Ascending aorta (tissue), 2 donors: Measurements from ENCODE around the gene TAPBP. TPM values are rescaled to one million over a fixed set of nuclear protein-coding genes. Genes with fewer than 3 reads are reported as not detected.
A peak's percentile ranks its signal among the peaks of the same experiment; 100 is the strongest.
"Not testable (repeated sequence)": the region's sequence is repeated elsewhere in the genome, so short reads cannot be mapped to it uniquely, and the experiment has no call there.

Experiments
- DNase-seq, 2 donors: peaks; one replicate each; pipeline ENCODE4 v3.0.0-alpha.2; 2019; ENCODE audit warnings: low spot score in 2 of 2
- H3K27ac ChIP-seq, 2 donors: fragments of 200-600 bp; sonication (generic); one replicate each; pipeline ENCODE4 v1.5.1; 2016 to 2017; ENCODE audit warnings: mild to moderate bottlenecking in 1 of 2
- H3K27me3 ChIP-seq: fragments of 200-600 bp; sonication (generic); one replicate; pipeline ENCODE4 v1.5.1; 2017
- H3K36me3 ChIP-seq, 2 donors: fragments of 200-600 bp; sonication (generic); one replicate each; pipeline ENCODE4 v1.5.1; 2016
- H3K4me1 ChIP-seq, 2 donors: fragments of 200-600 bp; sonication (generic); one replicate each; pipeline ENCODE4 v1.5.1; 2016 to 2017; ENCODE audit warnings: mild to moderate bottlenecking in 1 of 2
- H3K4me3 ChIP-seq, 2 donors: fragments of 200-600 bp; sonication (generic); one replicate each; pipeline ENCODE4 v1.5.1; 2016 to 2017; ENCODE audit warnings: mild to moderate bottlenecking in 1 of 2
- H3K9me3 ChIP-seq, 2 donors: fragments of 200-600 bp; sonication (generic); one replicate each; pipeline ENCODE4 v1.5.1; 2016
- intact Hi-C: fragments of 100-400 bp; cut with DNase I; formaldehyde crosslinking; loops from one replicate; pipeline ENCODE4 v1.15.1; 2023
- total RNA-seq: library from RNA; depleted of rRNA; stranded (reverse); fragments of >200 nt; gene quantifications from one replicate; pipeline ENCODE4 v1.1.0, GENCODE V29; 2016
- TF ChIP-seq, protein P1 (sequence below), 3 experiments: fragments of 200-600 bp in 2 of 3; fragments of 450-650 bp in 1 of 3; sonication (generic) in 2 of 3; IDR thresholded peaks; one replicate each; pipeline ENCODE4 v1.5.1; 2016 to 2019; ENCODE audit warnings: antibody characterized with exemption in 3 of 3, mild to moderate bottlenecking in 1 of 3, moderate library complexity in 1 of 3

The TAPBP gene
- total RNA-seq, 1 donor from 2014 or later = 185 TPM

DNA sequence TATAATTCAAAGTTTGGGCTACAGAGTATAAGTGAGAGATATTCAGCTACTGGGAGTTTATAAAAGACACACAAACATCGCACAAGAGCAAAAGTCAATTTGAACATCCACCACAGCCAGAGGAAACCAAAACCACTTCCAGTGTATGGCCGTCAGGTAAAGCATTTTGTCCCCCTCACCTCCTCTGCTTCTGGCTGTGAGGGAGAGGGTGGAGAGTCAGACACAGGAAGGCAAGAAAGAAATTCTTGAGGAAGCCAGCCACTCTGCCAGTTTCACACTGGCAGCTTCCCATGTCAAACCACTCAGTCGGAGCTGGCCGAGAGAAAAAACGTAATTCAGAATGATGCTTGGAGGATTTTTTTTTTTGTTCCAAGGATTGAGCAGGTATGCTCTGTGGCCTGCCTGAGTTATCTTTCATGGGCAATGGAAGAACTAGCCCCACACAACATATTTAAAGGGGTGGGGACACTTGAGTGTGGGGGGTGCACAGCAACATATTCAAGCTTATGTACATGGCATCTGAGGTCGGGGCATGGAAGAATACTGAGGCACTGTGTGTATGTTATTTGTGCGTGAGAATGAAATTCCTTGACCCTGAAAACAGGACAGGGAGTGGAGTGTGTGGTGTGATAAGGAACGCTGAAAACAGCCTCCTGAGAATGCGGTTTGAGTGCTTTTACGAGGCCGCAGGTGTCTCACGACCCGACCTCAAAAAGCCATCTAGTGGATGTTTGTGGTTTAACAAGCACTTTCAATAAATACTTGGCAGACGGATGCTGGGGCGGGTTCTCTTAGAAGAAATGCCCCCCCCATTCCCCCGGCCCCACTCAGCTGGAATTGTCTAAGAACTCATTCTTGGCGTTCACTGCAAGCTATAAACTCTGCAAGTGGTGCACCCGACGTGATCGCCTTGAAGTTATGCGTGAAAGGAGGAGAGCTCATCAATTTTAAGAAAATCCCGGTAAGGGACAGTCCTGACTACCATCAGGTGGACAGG, 31.1 kb upstream of the TAPBP start:
- Histone ChIP-seq H3K36me3 (no peaks in the 10 kb centered on the region), H3K4me3 (peak overlapping the region in 1 of 2 donors; percentile 21), H3K9me3 (no peaks in the 10 kb centered on the region), H3K27ac (peak overlapping the region in 1 of 2 donors; percentile 22), H3K27me3 (no peaks in the 10 kb centered on the region), H3K4me1 (peaks cover 0 to 7% of the 10 kb centered on the region in 2 donors)
- DNase-seq = peak in 1 of 2 donors; percentile 80
- TF ChIP-seq, protein P1, sequence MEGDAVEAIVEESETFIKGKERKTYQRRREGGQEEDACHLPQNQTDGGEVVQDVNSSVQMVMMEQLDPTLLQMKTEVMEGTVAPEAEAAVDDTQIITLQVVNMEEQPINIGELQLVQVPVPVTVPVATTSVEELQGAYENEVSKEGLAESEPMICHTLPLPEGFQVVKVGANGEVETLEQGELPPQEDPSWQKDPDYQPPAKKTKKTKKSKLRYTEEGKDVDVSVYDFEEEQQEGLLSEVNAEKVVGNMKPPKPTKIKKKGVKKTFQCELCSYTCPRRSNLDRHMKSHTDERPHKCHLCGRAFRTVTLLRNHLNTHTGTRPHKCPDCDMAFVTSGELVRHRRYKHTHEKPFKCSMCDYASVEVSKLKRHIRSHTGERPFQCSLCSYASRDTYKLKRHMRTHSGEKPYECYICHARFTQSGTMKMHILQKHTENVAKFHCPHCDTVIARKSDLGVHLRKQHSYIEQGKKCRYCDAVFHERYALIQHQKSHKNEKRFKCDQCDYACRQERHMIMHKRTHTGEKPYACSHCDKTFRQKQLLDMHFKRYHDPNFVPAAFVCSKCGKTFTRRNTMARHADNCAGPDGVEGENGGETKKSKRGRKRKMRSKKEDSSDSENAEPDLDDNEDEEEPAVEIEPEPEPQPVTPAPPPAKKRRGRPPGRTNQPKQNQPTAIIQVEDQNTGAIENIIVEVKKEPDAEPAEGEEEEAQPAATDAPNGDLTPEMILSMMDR (IDR thresholded peaks at IDR 0.05) = peak; percentile 42 to 66 (median 64)
- intact Hi-C loops = no loop called here

DNA sequence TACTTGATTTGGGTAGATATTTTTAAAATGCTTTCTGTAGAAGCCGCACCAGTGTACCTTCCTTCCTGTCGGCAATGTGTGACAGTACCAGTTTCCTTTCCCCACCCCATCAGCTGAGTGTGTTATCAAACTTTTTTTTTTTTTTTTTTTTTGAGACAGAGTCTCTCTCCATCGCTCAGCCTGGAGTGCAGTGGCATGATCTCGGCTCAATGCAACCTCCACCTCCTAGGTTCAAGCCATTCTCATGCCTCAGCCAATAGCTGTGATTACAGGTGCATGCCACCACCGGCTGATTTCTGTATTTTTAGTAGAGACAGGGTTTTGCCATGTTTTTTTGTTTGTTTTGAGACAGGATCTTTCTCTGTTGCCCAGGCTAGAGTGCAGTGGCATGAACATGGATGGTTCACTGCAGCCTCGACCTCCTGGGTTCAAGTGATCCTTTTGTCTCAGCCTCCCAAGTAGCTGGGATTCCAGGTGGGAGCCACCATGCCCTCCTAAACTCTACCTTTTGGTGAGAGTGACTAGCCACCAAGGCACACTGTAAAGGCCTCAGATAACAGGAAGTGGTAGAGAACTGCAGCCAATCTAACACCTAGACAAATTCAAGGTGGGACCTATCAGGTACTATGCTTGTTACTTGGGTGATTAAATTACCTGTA, 30.2 kb upstream of the TAPBP start:
- H3K36me3 ChIP-seq = no peaks in the 10 kb centered on the region
- TF ChIP-seq, protein P1 (IDR thresholded peaks at IDR 0.05) = no peak
- DNase-seq = no peak
- H3K9me3 ChIP-seq = no peaks in the 10 kb centered on the region
- H3K27ac ChIP-seq = no peak overlapping the region
- H3K4me1 ChIP-seq = peaks cover 0 to 7% of the 10 kb centered on the region in 2 donors
- no peak overlapping the region for H3K4me3 ChIP-seq
- intact Hi-C loops = no loop called here
- no peaks in the 10 kb centered on the region for H3K27me3 ChIP-seq

DNA sequence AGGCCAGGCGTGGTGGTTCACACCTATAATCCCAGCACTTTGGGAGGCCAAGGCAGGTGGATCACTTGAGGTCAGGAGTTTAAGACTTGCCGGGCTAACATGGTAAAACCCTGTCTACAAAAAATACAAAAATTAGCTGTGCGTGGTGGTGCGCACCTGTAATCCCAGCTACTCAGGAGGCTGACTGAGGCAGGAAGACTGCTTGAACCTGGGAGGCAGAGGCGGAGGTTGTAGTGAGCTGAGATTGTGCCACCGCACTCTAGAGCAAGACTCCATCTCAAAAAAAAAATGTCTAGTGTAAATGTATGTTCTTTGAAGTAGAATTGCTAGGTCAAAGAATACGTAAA, 29.7 kb upstream of the TAPBP start:
- H3K4me3 ChIP-seq, H3K36me3 ChIP-seq, H3K27me3 ChIP-seq, DNase-seq, H3K9me3 ChIP-seq, intact Hi-C loops, H3K27ac ChIP-seq, H3K4me1 ChIP-seq: not testable (repeated sequence)

DNA sequence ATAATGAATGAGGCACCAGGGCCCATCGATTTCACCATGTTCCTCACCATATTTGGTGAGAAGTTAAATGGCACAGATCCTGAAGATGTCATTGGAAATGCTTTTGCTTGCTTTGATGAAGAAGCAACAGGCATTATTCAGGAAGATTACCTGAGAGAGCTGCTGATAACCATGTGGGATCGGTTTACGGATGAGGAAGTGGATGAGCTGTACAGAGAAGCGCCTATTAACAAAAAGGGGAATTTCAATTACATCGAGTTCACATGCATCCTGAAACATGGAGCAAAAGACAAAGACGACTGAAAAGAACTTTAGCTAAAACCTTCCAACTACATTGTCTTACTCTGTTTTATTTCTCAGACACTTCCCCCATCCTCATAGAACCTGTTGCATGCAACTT, 25.3 kb upstream of the TAPBP start:
- DNase-seq = no peak
- Histone ChIP-seq H3K36me3 (no peaks in the 10 kb centered on the region), H3K9me3 (no peaks in the 10 kb centered on the region), H3K4me3 (no peak overlapping the region), H3K27ac (no peak overlapping the region), H3K4me1 (no peaks in the 10 kb centered on the region), H3K27me3 (no peaks in the 10 kb centered on the region)
- intact Hi-C loops = no loop called here
- TF ChIP-seq, protein P1 (IDR thresholded peaks at IDR 0.05) = no peak

DNA sequence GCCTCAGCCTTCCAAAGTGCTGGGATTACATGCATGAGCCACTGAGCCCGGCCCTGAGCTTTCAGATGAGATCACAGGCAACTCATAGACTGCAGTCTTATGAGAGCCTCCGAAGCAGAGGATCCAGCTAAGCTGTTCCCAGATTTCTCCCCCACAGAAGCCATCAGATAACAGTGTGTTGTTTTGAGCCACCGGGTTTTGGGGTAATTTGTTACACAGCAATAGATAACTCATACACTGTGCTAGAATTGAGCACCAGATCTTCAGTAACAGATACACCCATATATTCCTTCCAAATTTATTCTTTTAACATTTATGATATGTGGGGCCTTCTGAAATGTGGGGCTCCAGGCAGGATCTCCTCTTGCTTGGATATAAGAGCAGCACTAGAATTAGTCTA, 22.6 kb upstream of the TAPBP start:
- no peak overlapping the region for H3K27ac ChIP-seq
- no peaks in the 10 kb centered on the region for H3K4me1 ChIP-seq
- intact Hi-C loops = no loop called here
- no peak overlapping the region for H3K4me3 ChIP-seq
- no peak for DNase-seq
- H3K27me3 ChIP-seq = no peaks in the 10 kb centered on the region
- no peaks in the 10 kb centered on the region for H3K9me3 ChIP-seq
- TF ChIP-seq, protein P1 (IDR thresholded peaks at IDR 0.05) = no peak
- no peaks in the 10 kb centered on the region for H3K36me3 ChIP-seq

DNA sequence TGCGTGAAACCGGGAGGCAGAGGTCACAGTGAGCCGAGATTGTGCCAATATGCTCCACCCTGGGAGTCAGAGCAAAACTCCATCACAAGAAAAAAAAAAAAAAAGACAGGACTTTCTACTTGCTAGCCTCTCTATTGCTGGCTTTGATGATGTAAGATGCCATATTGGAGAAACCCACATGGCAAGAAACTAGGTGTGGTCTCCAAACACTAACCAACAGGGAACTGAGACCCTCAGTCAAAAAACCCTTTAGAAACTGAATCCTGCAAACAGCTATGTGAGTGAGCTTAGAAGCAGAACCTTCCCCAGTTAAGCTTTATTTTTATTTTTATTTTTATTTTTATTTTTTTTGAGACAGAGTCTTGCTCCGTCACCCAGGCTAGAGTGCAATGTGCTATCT, 22.0 kb upstream of the TAPBP start:
- Histone ChIP-seq H3K27ac (no peak overlapping the region), H3K4me3 (no peak overlapping the region), H3K9me3 (no peaks in the 10 kb centered on the region), H3K27me3 (no peaks in the 10 kb centered on the region), H3K36me3 (no peaks in the 10 kb centered on the region), H3K4me1 (no peaks in the 10 kb centered on the region)
- TF ChIP-seq, protein P1 (IDR thresholded peaks at IDR 0.05) = no peak
- intact Hi-C loops = no loop called here
- no peak for DNase-seq
